Measurements from ENCODE around the gene TGDS. TPM values are rescaled to one million over a fixed set of nuclear protein-coding genes. Genes with fewer than 3 reads are reported as not detected.

Gene TGDS
- total RNA-seq, 2 experiments from 2014 or later = 7.7 to 8.0 TPM

DNA sequence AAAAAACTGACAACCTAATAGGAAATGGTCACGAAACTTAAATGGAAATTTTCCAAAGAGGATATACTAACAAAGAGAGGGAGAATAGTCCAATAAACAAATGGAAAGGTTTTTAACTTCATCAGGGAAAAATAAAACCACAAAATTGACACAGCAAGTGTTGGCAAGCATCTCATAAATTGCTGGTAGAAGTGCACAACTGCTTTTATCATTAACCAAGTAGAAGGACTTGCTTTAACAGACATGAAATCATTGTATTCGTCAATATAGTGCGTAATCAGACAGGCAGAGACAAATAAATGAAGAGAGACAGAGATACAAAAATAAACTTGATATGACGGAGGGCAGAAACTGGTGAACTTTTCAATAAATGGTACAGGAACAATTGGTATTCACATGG, 7.4 kb downstream of the TGDS start:
- CTCF ChIA-PET (ENCODE audit: unreplicated experiment) = no interaction called here
- no peaks in the 10 kb centered on the region for H3K4me1 ChIP-seq (ENCODE audit: insufficient read depth, low read length, poor library complexity, severe bottlenecking)
- no peak for DNase-seq (ENCODE audit: low spot score)
- POLR2A ChIA-PET = interaction anchor here (0.7 kb wide), 1 partner anchor 12 kb away, joined by 4 read pairs; no protein-coding TSS in a partner anchor
- H3K4me2 ChIP-seq (ENCODE audit: low read length) = no peak overlapping the region
- H2AFZ ChIP-seq (ENCODE audit: low read length) = no peak overlapping the region
- intact Hi-C loops (cut with micrococcal nuclease; ENCODE audit: unreplicated experiment) = no loop called here
- TF ChIP-seq CTCF (conservative IDR thresholded peaks at IDR 0.05; ENCODE audit: low read length) (no peak), EZH2phosphoT487 (IDR thresholded peaks at IDR 0.05; ENCODE audit: borderline replicate concordance, low read depth, low read length) (no peak)
- no peak overlapping the region for H3K27ac ChIP-seq (ENCODE audit: low read depth, low read length, poor library complexity, severe bottlenecking)
- H3K36me3 ChIP-seq (ENCODE audit: insufficient read depth, low read length) = peaks cover 42% of the 10 kb centered on the region
- H3K9me2 ChIP-seq (ENCODE audit: insufficient read depth, low read length) = no peaks in the 10 kb centered on the region
- H3K79me2 ChIP-seq (ENCODE audit: insufficient read depth, low read depth, low read length) = peaks cover 5% of the 10 kb centered on the region; the same call in 1 of the 2 replicates
- no peaks in the 10 kb centered on the region for H4K20me1 ChIP-seq (ENCODE audit: insufficient read depth, low read length)
- BruUV-seq (replicated peaks) = no TSS peak
- no peaks in the 10 kb centered on the region for H3K9me3 ChIP-seq (ENCODE audit: low read length)
- no peak overlapping the region for H3K4me3 ChIP-seq (ENCODE audit: low read depth, low read length, poor library complexity, severe bottlenecking)

GRCh38 chr13:94586371-94586770, 9.6 kb downstream of the TGDS start:
- no peak overlapping the region for H3K4me2 ChIP-seq (ENCODE audit: low read length)
- no peaks in the 10 kb centered on the region for H4K20me1 ChIP-seq (ENCODE audit: insufficient read depth, low read length)
- H3K4me1 ChIP-seq (ENCODE audit: insufficient read depth, low read length, poor library complexity, severe bottlenecking) = no peaks in the 10 kb centered on the region
- no peaks in the 10 kb centered on the region for H3K9me2 ChIP-seq (ENCODE audit: insufficient read depth, low read length)
- POLR2A ChIA-PET = interaction anchor here (0.8 to 0.9 kb wide), 2 partner anchors 8 to 9 kb away, joined by 3 to 7 read pairs; partner anchors contain the start of gene TGDS
- no TSS peak for BruUV-seq (replicated peaks)
- no peaks in the 10 kb centered on the region for H3K9me3 ChIP-seq (ENCODE audit: low read length)
- CTCF ChIA-PET (ENCODE audit: unreplicated experiment) = interaction anchor here (0.5 kb wide), 1 partner anchor 10 kb away, joined by 3 read pairs; the partner anchor contains the start of gene TGDS
- intact Hi-C loops (cut with micrococcal nuclease; ENCODE audit: unreplicated experiment) = no loop called here
- no peak overlapping the region for H2AFZ ChIP-seq (ENCODE audit: low read length)
- TF ChIP-seq EZH2phosphoT487 (IDR thresholded peaks at IDR 0.05; ENCODE audit: borderline replicate concordance, low read depth, low read length) (no peak), CTCF (conservative IDR thresholded peaks at IDR 0.05; ENCODE audit: low read length) (no peak)
- H3K79me2 ChIP-seq (ENCODE audit: insufficient read depth, low read depth, low read length) = no peaks in the 10 kb centered on the region
- no peak overlapping the region for H3K4me3 ChIP-seq (ENCODE audit: low read depth, low read length, poor library complexity, severe bottlenecking)
- no peak for DNase-seq (ENCODE audit: low spot score)
- H3K27ac ChIP-seq (ENCODE audit: low read depth, low read length, poor library complexity, severe bottlenecking) = no peak overlapping the region
- peaks cover 40% of the 10 kb centered on the region for H3K36me3 ChIP-seq (ENCODE audit: insufficient read depth, low read length)

DNA sequence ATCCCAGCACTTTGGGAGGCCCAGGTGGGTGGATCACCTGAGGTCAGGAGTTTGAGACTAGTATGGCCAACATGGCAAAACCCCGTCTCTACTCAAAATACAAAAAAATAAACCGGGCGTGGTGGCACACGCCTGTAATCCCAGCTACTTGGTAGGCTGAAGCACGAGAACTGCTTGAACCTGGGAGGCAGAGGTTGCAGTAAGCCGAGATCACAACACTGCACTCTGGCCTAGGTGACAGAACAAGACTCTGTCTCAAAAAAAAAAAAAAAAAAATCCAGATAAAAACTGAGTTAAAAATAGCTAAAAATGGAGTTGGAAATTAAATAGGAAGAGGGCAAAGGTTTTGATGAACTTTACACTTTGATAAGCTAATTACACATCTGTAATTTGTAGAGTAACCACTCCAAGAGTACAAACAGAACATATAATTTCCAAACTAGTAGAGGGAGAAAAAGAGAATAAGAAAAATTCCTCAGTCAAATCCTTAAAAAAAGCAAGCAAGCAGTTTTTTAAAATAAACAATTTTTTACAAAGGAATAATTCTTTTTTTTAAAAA, 10.3 kb downstream of the TGDS start:
- H3K4me2 ChIP-seq (ENCODE audit: low read length) = no peak overlapping the region
- no TSS peak for BruUV-seq (replicated peaks)
- intact Hi-C loops (cut with micrococcal nuclease; ENCODE audit: unreplicated experiment) = no loop called here
- POLR2A ChIA-PET = interaction anchor here (0.7 kb wide), 1 partner anchor 280 kb away, joined by 3 read pairs; no protein-coding TSS in a partner anchor
- TF ChIP-seq EZH2phosphoT487 (IDR thresholded peaks at IDR 0.05; ENCODE audit: borderline replicate concordance, low read depth, low read length) (no peak), CTCF (conservative IDR thresholded peaks at IDR 0.05; ENCODE audit: low read length) (no peak)
- no peaks in the 10 kb centered on the region for H3K9me2 ChIP-seq (ENCODE audit: insufficient read depth, low read length)
- no peaks in the 10 kb centered on the region for H3K9me3 ChIP-seq (ENCODE audit: low read length)
- H3K36me3 ChIP-seq (ENCODE audit: insufficient read depth, low read length) = peaks cover 37% of the 10 kb centered on the region
- H2AFZ ChIP-seq (ENCODE audit: low read length) = no peak overlapping the region
- H3K4me3 ChIP-seq (ENCODE audit: low read depth, low read length, poor library complexity, severe bottlenecking) = no peak overlapping the region
- H3K4me1 ChIP-seq (ENCODE audit: insufficient read depth, low read length, poor library complexity, severe bottlenecking) = no peaks in the 10 kb centered on the region
- no peaks in the 10 kb centered on the region for H3K79me2 ChIP-seq (ENCODE audit: insufficient read depth, low read depth, low read length)
- no peak overlapping the region for H3K27ac ChIP-seq (ENCODE audit: low read depth, low read length, poor library complexity, severe bottlenecking)
- no peak for DNase-seq (ENCODE audit: low spot score)
- H4K20me1 ChIP-seq (ENCODE audit: insufficient read depth, low read length) = no peaks in the 10 kb centered on the region
- CTCF ChIA-PET (ENCODE audit: unreplicated experiment) = interaction anchor here (0.5 kb wide), 1 partner anchor 10 kb away, joined by 3 read pairs; the partner anchor contains the start of gene TGDS

All from OCI-LY7 (cell line).